Spinal cord (tissue), 4 donors: ENCODE measurements around the gene TMEM151A. TPM values are rescaled to one million over a fixed set of nuclear protein-coding genes. Genes with fewer than 3 reads are reported as not detected.

Experiments used
- polyA plus RNA-seq, 2 donors: library from polyadenylated mRNA; unstranded; fragments of 120-200 nt; gene quantifications; one replicate each; pipeline ENCODE4 v1.2.1, GENCODE V29; 2013; ENCODE audit not compliant: insufficient read length in 2 of 2
- total RNA-seq, 2 donors: library from RNA; depleted of rRNA in 1 of 2; stranded (reverse); fragments of 120-200 nt in 1 of 2; fragments of >200 nt in 1 of 2; gene quantifications; one replicate each; pipeline versions ENCODE4 v1.2.3 to v1.2.4, GENCODE V29; 2013 to 2014

The TMEM151A gene
- total and polyA plus RNA-seq, 4 donors = 8.0 to 52.0 (median 34.6) TPM

Other genes starting within 250 kb of the TMEM151A start
- 1 to 10 TPM; 4.5 to 5.8 TPM for gene GAL3ST3, start 242.7 kb upstream of the TMEM151A start, total RNA-seq
- 10 to 100 TPM; 18.5 to 19.0 TPM for gene GAL3ST3, start 242.7 kb upstream of the TMEM151A start, polyA plus RNA-seq
- 100 to 1,000 TPM in 1 of 2 donors, 10 to 100 TPM in 1; 84.1 to 156 TPM for gene SF3B2, start 239.5 kb upstream of the TMEM151A start, total RNA-seq
- 100 to 1,000 TPM; 237 to 246 TPM for gene SF3B2, start 239.5 kb upstream of the TMEM151A start, polyA plus RNA-seq
- gene PACS1, start 221.6 kb upstream of the TMEM151A start, total RNA-seq = 10 to 100 TPM; 29.9 to 51.8 TPM
- 100 to 1,000 TPM in 1 of 2 donors, 10 to 100 TPM in 1; 92.3 to 114 TPM for gene PACS1, start 221.6 kb upstream of the TMEM151A start, polyA plus RNA-seq
- gene KLC2, start 34.2 kb upstream of the TMEM151A start, total RNA-seq = 10 to 100 TPM; 18.3 to 38.6 TPM
- 10 to 100 TPM; 83.2 to 95.7 TPM for gene KLC2, start 34.2 kb upstream of the TMEM151A start, polyA plus RNA-seq
- 100 to 1,000 TPM in 1 of 2 donors, 10 to 100 TPM in 1; 43.3 to 112 TPM for gene RAB1B, start 23.3 kb upstream of the TMEM151A start, total RNA-seq
- 100 to 1,000 TPM; 151 to 154 TPM for gene RAB1B, start 23.3 kb upstream of the TMEM151A start, polyA plus RNA-seq
- 10 to 100 TPM; 23.9 to 28.1 TPM for gene CNIH2, start 13.7 kb upstream of the TMEM151A start, total RNA-seq
- gene CNIH2, start 13.7 kb upstream of the TMEM151A start, polyA plus RNA-seq = 100 to 1,000 TPM; 248 to 256 TPM
- gene YIF1A, start 2.8 kb upstream of the TMEM151A start, total RNA-seq = 10 to 100 TPM; 43.7 to 82.1 TPM
- 10 to 100 TPM; 77.1 to 87.7 TPM for gene YIF1A, start 2.8 kb upstream of the TMEM151A start, polyA plus RNA-seq
- gene CD248, start 25.1 kb downstream of the TMEM151A start, total RNA-seq = 10 to 100 TPM; 10.9 to 26.6 TPM
- 10 to 100 TPM; 29.3 to 44.0 TPM for gene CD248, start 25.1 kb downstream of the TMEM151A start, polyA plus RNA-seq
- 1 to 10 TPM in 1 of 2 donors, under 1 TPM in 1; 0.79 to 2.7 TPM for gene RIN1, start 44.5 kb downstream of the TMEM151A start, total RNA-seq
- 1 to 10 TPM; 1.9 to 3.2 TPM for gene RIN1, start 44.5 kb downstream of the TMEM151A start, polyA plus RNA-seq
- gene BRMS1, start 53.2 kb downstream of the TMEM151A start, total RNA-seq = 10 to 100 TPM; 11.3 to 29.4 TPM
- gene BRMS1, start 53.2 kb downstream of the TMEM151A start, polyA plus RNA-seq = 10 to 100 TPM; 24.8 to 25.9 TPM
- gene B4GAT1, start 55.7 kb downstream of the TMEM151A start, total RNA-seq = 100 to 1,000 TPM; 109 to 115 TPM
- 100 to 1,000 TPM; 170 to 171 TPM for gene B4GAT1, start 55.7 kb downstream of the TMEM151A start, polyA plus RNA-seq
- gene SLC29A2, start 79.9 kb downstream of the TMEM151A start, total RNA-seq = 1 to 10 TPM; 1.5 to 1.6 TPM
- 10 to 100 TPM in 1 of 2 donors, 1 to 10 TPM in 1; 9.1 to 11.0 TPM for gene SLC29A2, start 79.9 kb downstream of the TMEM151A start, polyA plus RNA-seq
- gene NPAS4, start 129.1 kb downstream of the TMEM151A start, total RNA-seq = 1 to 10 TPM in 1 of 2 donors, under 1 TPM in 1; 0.11 to 1.8 TPM
- gene NPAS4, start 129.1 kb downstream of the TMEM151A start, polyA plus RNA-seq = under 1 TPM; 0.33 to 0.44 TPM
- gene MRPL11, start 147.0 kb downstream of the TMEM151A start, total RNA-seq = 10 to 100 TPM; 15.5 to 53.4 TPM
- 10 to 100 TPM; 39.2 to 41.0 TPM for gene MRPL11, start 147.0 kb downstream of the TMEM151A start, polyA plus RNA-seq
- 10 to 100 TPM; 12.6 to 14.6 TPM for gene PELI3, start 175.0 kb downstream of the TMEM151A start, total RNA-seq
- gene PELI3, start 175.0 kb downstream of the TMEM151A start, polyA plus RNA-seq = 10 to 100 TPM; 20.4 to 24.3 TPM
- gene DPP3, start 188.5 kb downstream of the TMEM151A start, total RNA-seq = 10 to 100 TPM; 23.3 to 25.1 TPM
- gene DPP3, start 188.5 kb downstream of the TMEM151A start, polyA plus RNA-seq = 10 to 100 TPM; 32.5 to 37.1 TPM
- gene BBS1, start 218.7 kb downstream of the TMEM151A start, total RNA-seq = 10 to 100 TPM; 39.8 to 61.1 TPM
- gene BBS1, start 218.7 kb downstream of the TMEM151A start, polyA plus RNA-seq = 10 to 100 TPM; 50.1 to 77.1 TPM